GM21423 (cell line): ENCODE results near the gene TRIOBP.

Experiments
- ATAC-seq: cut with Tn5 transposase; IDR thresholded peaks from one replicate; pipeline ENCODE4 v1.9.1; 2021; ENCODE audit warnings: mild to moderate bottlenecking, moderate library complexity; ENCODE audit not compliant: unreplicated experiment

The TRIOBP gene

DNA sequence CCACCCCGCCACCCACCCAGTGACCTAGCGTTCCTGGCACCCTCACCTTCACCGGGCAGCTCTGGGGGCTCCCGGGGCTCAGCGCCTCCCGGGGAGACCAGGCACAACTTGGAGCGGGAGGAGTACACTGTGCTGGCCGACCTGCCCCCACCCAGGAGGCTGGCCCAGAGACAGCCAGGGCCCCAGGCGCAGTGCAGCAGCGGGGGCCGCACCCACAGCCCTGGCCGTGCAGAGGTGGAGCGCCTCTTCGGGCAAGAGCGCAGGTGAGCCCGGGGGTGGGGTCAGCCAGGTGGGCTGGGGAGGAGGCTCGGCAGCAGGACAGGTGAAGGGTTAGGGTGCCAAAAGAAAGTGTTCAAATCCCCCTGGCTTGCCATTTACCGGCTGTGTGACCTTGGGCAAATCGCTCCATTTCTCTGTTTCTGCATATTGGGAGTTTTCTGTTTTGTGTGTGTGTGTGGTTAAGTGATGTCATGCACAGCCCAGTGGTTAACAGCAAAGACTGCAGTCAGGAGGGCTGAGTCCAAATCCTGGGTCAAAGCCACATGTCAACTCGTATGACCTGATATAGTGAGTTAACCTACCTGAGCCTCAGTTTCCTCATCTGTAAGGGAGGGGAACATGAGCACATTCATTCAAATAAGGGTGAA is 29.5 kb downstream of the TRIOBP start:
- ATAC-seq: no peak

- ATAC-seq: no peak
Observed at GRCh38 chr22:37728620-37729019, 31.8 kb downstream of the TRIOBP start.

DNA sequence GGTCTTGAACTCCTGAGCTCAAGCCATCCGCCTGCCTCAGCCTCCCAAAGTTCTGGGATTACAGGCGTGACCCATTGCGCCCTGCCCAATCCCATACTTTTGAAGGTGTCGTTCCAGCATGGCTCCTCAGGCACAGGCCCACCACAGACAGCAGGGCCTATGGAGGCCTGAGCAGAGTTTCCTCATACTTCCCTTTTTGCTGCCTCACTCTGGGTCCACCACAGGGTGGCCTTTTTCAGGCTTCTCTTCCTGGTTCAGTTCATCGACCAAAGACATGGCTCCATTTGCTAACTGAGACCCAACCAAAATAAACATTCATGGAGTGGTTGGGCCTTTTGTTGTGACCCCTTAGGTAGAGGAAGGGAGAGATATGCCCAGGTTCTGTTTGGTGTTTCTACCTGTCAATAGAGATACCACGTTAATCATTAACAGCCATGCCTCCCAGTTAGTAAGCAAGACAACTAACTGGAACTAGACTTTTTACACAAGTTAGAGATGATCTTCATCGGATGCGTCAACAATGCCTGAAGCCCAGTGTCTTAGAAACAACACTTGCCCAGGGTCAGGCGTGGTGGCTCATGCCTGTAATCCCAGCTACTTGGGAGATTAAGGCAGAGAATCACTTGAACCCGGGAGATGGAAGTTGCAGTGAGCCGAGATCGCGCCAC is 35.1 kb downstream of the TRIOBP start:
- no peak for ATAC-seq

- no peak for ATAC-seq
Observed at GRCh38 chr22:37732699-37733607, 36.1 kb downstream of the TRIOBP start.

GRCh38 chr22:37733625-37734401 is 37.0 kb downstream of the TRIOBP start:
- ATAC-seq: no peak

GRCh38 chr22:37734402-37734700 is 37.5 kb downstream of the TRIOBP start:
- no peak for ATAC-seq

- no peak for ATAC-seq
Observed at GRCh38 chr22:37734964-37735451, 38.2 kb downstream of the TRIOBP start.

DNA sequence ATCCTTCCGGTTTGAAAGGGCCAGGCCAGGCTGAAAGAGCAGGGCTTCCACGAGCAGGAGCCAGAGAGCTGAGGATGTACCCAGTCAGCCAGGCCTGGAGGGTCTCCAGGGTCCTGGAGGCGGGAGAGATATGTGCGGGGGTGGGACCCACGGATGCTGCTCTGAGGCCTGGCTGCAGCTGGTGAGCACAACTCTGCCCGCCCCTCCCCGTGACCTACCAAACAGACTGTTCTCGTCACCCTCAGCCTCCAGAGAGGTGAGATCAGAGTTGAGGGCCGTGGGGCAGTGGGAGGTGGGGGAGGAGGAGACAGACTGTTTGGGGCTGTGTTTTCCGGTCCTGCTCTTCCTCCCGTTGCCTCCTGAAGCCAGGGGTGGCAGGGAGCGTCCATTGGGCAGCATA is 42.2 kb downstream of the TRIOBP start:
- ATAC-seq: no peak

DNA sequence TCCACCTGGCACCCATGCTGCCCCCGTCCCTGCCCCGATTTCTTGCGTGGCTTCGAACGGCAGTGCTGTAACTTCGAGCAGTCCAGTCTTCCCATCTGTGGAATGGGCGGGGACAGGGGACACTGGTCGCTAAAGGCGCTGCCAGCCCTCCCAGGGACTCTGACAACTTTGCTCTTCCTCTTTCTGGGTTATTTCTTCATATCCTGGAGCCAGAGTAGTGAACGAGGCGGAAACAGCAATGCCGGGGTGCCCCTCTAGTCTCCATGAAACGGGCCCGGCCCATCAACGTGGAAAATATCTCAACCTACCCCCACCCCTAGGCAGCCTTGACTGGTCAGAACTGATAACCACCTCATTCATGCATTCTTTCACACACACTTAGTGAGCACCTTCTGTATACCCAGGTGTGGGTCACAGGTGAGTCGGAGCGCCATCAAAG is 42.8 kb downstream of the TRIOBP start:
- ATAC-seq: no peak

GRCh38 chr22:37740455-37741311 is 43.8 kb downstream of the TRIOBP start:
- no peak for ATAC-seq

DNA sequence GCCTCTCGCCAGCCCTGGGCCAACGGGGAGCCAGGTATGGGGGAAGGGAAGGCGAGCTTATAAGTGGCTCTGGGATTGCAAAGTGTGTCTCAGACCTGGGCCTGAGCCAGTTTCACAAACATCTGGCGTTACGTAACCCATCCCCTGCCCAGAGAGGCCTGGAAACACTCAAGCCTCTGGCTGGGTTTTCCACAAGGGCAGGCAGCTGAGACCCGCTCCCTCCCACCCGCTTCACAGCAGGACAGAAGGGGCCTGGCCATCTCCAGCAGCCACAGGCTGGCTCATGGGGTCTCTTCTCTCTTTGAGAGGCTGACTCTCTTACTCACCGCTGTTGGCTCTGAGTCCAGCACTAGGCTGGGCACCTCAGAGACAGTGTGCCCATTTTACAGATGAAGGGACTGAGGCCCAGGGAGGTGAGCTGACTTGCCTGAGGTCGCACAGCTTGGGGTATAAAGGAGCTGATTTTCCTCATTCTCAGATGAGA is 44.5 kb downstream of the TRIOBP start:
- ATAC-seq: no peak

DNA sequence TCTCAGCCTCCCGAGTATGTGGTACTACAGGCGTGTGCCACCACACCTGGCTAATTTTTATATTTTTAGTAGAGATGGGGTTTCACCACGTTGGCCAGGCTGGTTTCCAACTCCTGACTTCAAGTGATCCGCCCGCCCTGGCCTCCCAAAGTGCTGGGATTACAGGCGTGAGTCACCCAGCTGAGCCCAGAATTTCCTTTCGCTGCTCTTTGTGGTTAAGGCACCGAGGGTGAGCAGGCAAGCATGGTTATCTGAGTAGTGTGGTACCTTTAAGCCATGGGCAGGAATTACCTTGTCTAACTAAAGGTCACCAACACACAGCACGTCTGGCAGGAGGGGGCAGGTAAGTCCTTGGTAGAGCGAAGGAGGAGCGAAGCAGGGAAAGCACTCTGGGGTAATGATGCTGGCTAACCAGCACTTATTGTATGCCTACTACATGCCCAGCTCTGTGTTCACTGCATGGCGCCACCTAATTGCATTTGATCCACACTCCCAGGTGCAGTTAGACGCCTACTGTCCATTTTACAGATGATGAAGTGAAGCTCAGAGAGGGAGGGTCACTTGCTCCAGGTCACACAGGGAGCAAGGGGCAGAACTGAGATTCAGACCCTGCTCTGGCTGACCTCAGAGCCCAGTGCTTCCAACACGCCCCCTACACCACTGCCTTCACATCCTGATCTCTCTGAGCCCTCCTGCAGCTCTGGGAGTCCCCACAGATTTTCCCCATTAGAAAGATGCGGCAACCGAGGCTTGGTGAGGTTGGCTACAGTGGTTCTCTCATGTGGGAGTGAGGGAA is 45.7 kb downstream of the TRIOBP start:
- no peak for ATAC-seq

- ATAC-seq: no peak
Observed at GRCh38 chr22:37744589-37744988, 47.7 kb downstream of the TRIOBP start.

- peak; percentile 64 for ATAC-seq
Observed at GRCh38 chr22:37745548-37746365, 48.9 kb downstream of the TRIOBP start.

GRCh38 chr22:37746366-37747079 is 49.7 kb downstream of the TRIOBP start:
- ATAC-seq: peak; percentile 20

- ATAC-seq: no peak
Observed at GRCh38 chr22:37747080-37747714, 50.3 kb downstream of the TRIOBP start.

DNA sequence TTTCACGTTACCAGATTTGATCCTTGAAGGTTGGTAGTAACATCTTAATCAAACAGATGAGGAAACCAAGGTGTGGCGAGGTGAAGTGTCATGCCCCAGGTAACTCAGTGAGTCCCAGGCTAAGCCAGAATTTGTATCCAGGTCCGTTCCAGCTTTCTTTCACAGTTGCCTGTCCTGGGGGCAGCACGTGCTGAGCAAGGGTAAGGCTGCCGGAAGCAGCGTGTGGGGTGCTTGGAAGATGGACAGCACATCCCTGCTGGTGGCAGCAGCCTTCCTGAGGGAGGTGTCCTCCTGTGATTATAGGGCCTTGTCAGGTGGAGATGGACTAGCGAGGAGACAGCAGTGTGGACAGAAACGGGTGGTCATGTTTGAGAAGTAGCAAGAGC is 50.9 kb downstream of the TRIOBP start:
- ATAC-seq: no peak
